Fibroblast of skin of left biceps (primary cell): ENCODE results near the gene FAM163B.

ENCODE experiments used
- DNase-seq, 2 experiments: peaks; one replicate each; pipeline ENCODE4 v3.0.0-alpha.2; 2013; ENCODE audit warnings: low read depth in 2 of 2

FAM163B gene

GRCh38 chr9:133547116-133547515 lies 62.1 kb downstream of the FAM163B start:
- no peak for DNase-seq

GRCh38 chr9:133546287-133546680 lies 62.9 kb downstream of the FAM163B start:
- DNase-seq = no peak

- DNase-seq = no peak
Measured at GRCh38 chr9:133545494-133546286, 63.5 kb downstream of the FAM163B start.

- no peak for DNase-seq
Measured at GRCh38 chr9:133543772-133544467, 65.3 kb downstream of the FAM163B start.

- DNase-seq = no peak
Measured at GRCh38 chr9:133542002-133542401, 67.2 kb downstream of the FAM163B start.

- DNase-seq = no peak
Measured at GRCh38 chr9:133540698-133541025, 68.5 kb downstream of the FAM163B start.

- no peak for DNase-seq
Measured at GRCh38 chr9:133539991-133540697, 69.0 kb downstream of the FAM163B start.

GRCh38 chr9:133538851-133539833 lies 70.0 kb downstream of the FAM163B start:
- no peak for DNase-seq

GRCh38 chr9:133538176-133538575 lies 71.0 kb downstream of the FAM163B start:
- DNase-seq = no peak

GRCh38 chr9:133537257-133537656 lies 71.9 kb downstream of the FAM163B start:
- no peak for DNase-seq

- no peak for DNase-seq
Measured at GRCh38 chr9:133536536-133536935, 72.7 kb downstream of the FAM163B start.

- no peak for DNase-seq
Measured at GRCh38 chr9:133536080-133536479, 73.1 kb downstream of the FAM163B start.

GRCh38 chr9:133535306-133535877 lies 73.8 kb downstream of the FAM163B start:
- no peak for DNase-seq

- DNase-seq = no peak
Measured at GRCh38 chr9:133534346-133535291, 74.6 kb downstream of the FAM163B start, which contains the start of gene ADAMTSL2. ADAMTSL2 (plus strand) TSS chr9:133534704; CDS start chr9:133536713, 2,009 bp downstream.

GRCh38 chr9:133533857-133534256 lies 75.3 kb downstream of the FAM163B start:
- DNase-seq = no peak

- DNase-seq = no peak
Measured at GRCh38 chr9:133532937-133533668, 76.1 kb downstream of the FAM163B start.

GRCh38 chr9:133531293-133531692 lies 77.9 kb downstream of the FAM163B start:
- DNase-seq = no peak

GRCh38 chr9:133529874-133530273 lies 79.3 kb downstream of the FAM163B start:
- DNase-seq = no peak

- no peak for DNase-seq
Measured at GRCh38 chr9:133529457-133529856, 79.7 kb downstream of the FAM163B start.
